Neural progenitor cell (in vitro differentiated cells): ENCODE measurements around the gene XPA. TPM values are rescaled to one million over a fixed set of nuclear protein-coding genes. Genes with fewer than 3 reads are reported as not detected.

Experiments
- DNase-seq: peaks from one replicate; pipeline ENCODE4 v3.0.0-alpha.2; 2016; ENCODE audit warnings: low spot score
- H2AFZ ChIP-seq: fragments of 200-600 bp; sonication (generic); replicated peaks from 2 replicates; pipeline ENCODE4 v1.6.1; 2016; ENCODE audit warnings: antibody characterized with exemption
- H3F3A ChIP-seq: fragments of 200-600 bp; sonication (generic); 2 replicates; pipeline ENCODE4 v1.6.1; 2016; ENCODE audit warnings: antibody characterized with exemption, low read depth
- H3K27ac ChIP-seq: fragments of 200-600 bp; sonication (generic); 2 replicates; pipeline ENCODE4 v1.5.1; 2016; ENCODE audit warnings: mild to moderate bottlenecking
- H3K27me3 ChIP-seq: fragments of 200-600 bp; sonication (generic); 2 replicates; pipeline ENCODE4 v1.6.1; 2016; ENCODE audit warnings: mild to moderate bottlenecking, moderate library complexity
- H3K36me3 ChIP-seq: fragments of 200-600 bp; sonication (generic); 2 replicates; pipeline ENCODE4 v1.5.1; 2016
- H3K4me1 ChIP-seq: fragments of 200-600 bp; sonication (generic); 2 replicates; pipeline ENCODE4 v1.6.1; 2016; ENCODE audit warnings: mixed run types
- H3K4me2 ChIP-seq: fragments of 200-600 bp; sonication (generic); 2 replicates; pipeline ENCODE4 v1.6.1; 2016
- H3K4me3 ChIP-seq: fragments of 200-600 bp; sonication (generic); 2 replicates; pipeline ENCODE4 v1.5.1; 2016
- H3K79me2 ChIP-seq: fragments of 200-600 bp; sonication (generic); 2 replicates; pipeline ENCODE4 v1.6.1; 2016; ENCODE audit warnings: low read depth
- H3K9ac ChIP-seq: fragments of 200-600 bp; sonication (generic); 2 replicates; pipeline ENCODE4 v1.6.1; 2016
- H3K9me3 ChIP-seq: fragments of 200-600 bp; sonication (generic); 2 replicates; pipeline ENCODE4 v1.5.1; 2016; ENCODE audit warnings: low read depth
- H4K20me1 ChIP-seq: fragments of 200-600 bp; sonication (generic); 2 replicates; pipeline ENCODE4 v1.6.1; 2016; ENCODE audit warnings: low read depth
- H3K27ac Mint-ChIP-seq: 3 replicates; pipeline ENCODE4 v1.8.0; 2021; ENCODE audit warnings: mixed read lengths
- H3K27me3 Mint-ChIP-seq: 2 replicates; pipeline ENCODE4 v1.8.0; 2022; ENCODE audit warnings: low read depth, mild to moderate bottlenecking, inconsistent platforms, moderate library complexity, mixed read lengths; ENCODE audit not compliant: insufficient read depth
- H3K36me3 Mint-ChIP-seq: 3 replicates; pipeline ENCODE4 v1.8.0; 2021; ENCODE audit warnings: mixed read lengths
- H3K4me1 Mint-ChIP-seq: 3 replicates; pipeline ENCODE4 v1.8.0; 2021; ENCODE audit warnings: mixed read lengths
- H3K4me3 Mint-ChIP-seq: 3 replicates; pipeline ENCODE4 v1.8.0; 2021; ENCODE audit warnings: mild to moderate bottlenecking, moderate library complexity, mixed read lengths
- H3K9me3 Mint-ChIP-seq: 3 replicates; pipeline ENCODE4 v1.8.0; 2020; ENCODE audit warnings: mixed read lengths
- CTCF ChIP-seq: fragments of 200-600 bp; sonication (generic); IDR thresholded peaks from 2 replicates; pipeline ENCODE4 v1.5.1; 2017; ENCODE audit warnings: antibody characterized with exemption, mild to moderate bottlenecking
- EZH2 ChIP-seq: fragments of 200-600 bp; sonication (generic); IDR thresholded peaks from 2 replicates; pipeline ENCODE4 v1.6.1; 2017; ENCODE audit warnings: antibody characterized with exemption, mild to moderate bottlenecking, moderate library complexity
- EZH2phosphoT487 ChIP-seq: fragments of 200-600 bp; sonication (generic); IDR thresholded peaks from 2 replicates; pipeline ENCODE4 v1.6.1; 2017; ENCODE audit warnings: antibody characterized with exemption
- total RNA-seq: library from RNA; depleted of rRNA; stranded (reverse); fragments of >200 nt; gene quantifications from 2 replicates; pipeline ENCODE4 v1.2.3, GENCODE V29; 2015; ENCODE audit warnings: low replicate concordance

Gene XPA
- total RNA-seq, 1 donor from 2014 or later, result 9.2 TPM

GRCh38 chr9:97737429-97737828 lies 40.3 kb upstream of the XPA start:
- Histone ChIP-seq H3K79me2 (no peaks in the 10 kb centered on the region), H3K4me2 (no peak overlapping the region), H3K4me3 (no peak overlapping the region), H4K20me1 (peaks cover 7% of the 10 kb centered on the region), H3F3A (peaks cover 22% of the 10 kb centered on the region), H3K9me3 (no peaks in the 10 kb centered on the region), H3K9ac (no peak overlapping the region), H3K27ac (no peak overlapping the region), H3K36me3 (no peaks in the 10 kb centered on the region), H2AFZ (peak overlapping the region; percentile 26), H3K4me1 (peaks cover 21% of the 10 kb centered on the region), H3K27me3 (peaks cover 37% of the 10 kb centered on the region)
- Mint-ChIP-seq H3K9me3 (peaks cover 4% of the 10 kb centered on the region), H3K4me3 (no peak overlapping the region), H3K27me3 (peaks cover 19% of the 10 kb centered on the region), H3K4me1 (peaks cover 17% of the 10 kb centered on the region), H3K36me3 (no peaks in the 10 kb centered on the region), H3K27ac (no peak overlapping the region)
- TF ChIP-seq EZH2 (no peak), CTCF (no peak), EZH2phosphoT487 (no peak)
- DNase-seq, result peak; percentile 26

- Histone ChIP-seq H3K4me3 (no peak overlapping the region), H3K9ac (no peak overlapping the region), H2AFZ (no peak overlapping the region), H3K27ac (no peak overlapping the region), H3K4me2 (no peak overlapping the region), H3F3A (peaks cover 12% of the 10 kb centered on the region), H3K9me3 (no peaks in the 10 kb centered on the region), H3K79me2 (no peaks in the 10 kb centered on the region), H3K27me3 (peaks cover 15% of the 10 kb centered on the region), H4K20me1 (no peaks in the 10 kb centered on the region), H3K36me3 (no peaks in the 10 kb centered on the region), H3K4me1 (peaks cover 13% of the 10 kb centered on the region)
- H3K4me1 Mint-ChIP-seq, result peaks cover 8% of the 10 kb centered on the region
- peaks cover 3% of the 10 kb centered on the region for H3K9me3 Mint-ChIP-seq
- no peak overlapping the region for H3K4me3 Mint-ChIP-seq
- no peak for DNase-seq
- H3K27me3 Mint-ChIP-seq, result peaks cover 10% of the 10 kb centered on the region
- TF ChIP-seq EZH2phosphoT487, result no peak
- no peak overlapping the region for H3K27ac Mint-ChIP-seq
- H3K36me3 Mint-ChIP-seq, result no peaks in the 10 kb centered on the region
These were observed 38.0 kb upstream of the XPA start for GRCh38 chr9:97735070-97735600.

- Histone ChIP-seq H3F3A (peaks cover 5% of the 10 kb centered on the region), H3K4me2 (no peak overlapping the region), H4K20me1 (no peaks in the 10 kb centered on the region), H3K4me3 (no peak overlapping the region), H3K27me3 (peaks cover 21% of the 10 kb centered on the region), H3K4me1 (peaks cover 7% of the 10 kb centered on the region), H3K36me3 (no peaks in the 10 kb centered on the region), H3K9ac (no peak overlapping the region), H3K79me2 (no peaks in the 10 kb centered on the region), H3K9me3 (no peaks in the 10 kb centered on the region), H2AFZ (no peak overlapping the region), H3K27ac (no peak overlapping the region)
- TF ChIP-seq EZH2 (no peak), EZH2phosphoT487 (no peak), CTCF (no peak)
- H3K4me3 Mint-ChIP-seq, result no peak overlapping the region
- no peaks in the 10 kb centered on the region for H3K27me3 Mint-ChIP-seq
- no peaks in the 10 kb centered on the region for H3K36me3 Mint-ChIP-seq
- DNase-seq, result no peak
- no peak overlapping the region for H3K27ac Mint-ChIP-seq
- peaks cover 3% of the 10 kb centered on the region for H3K9me3 Mint-ChIP-seq
- no peaks in the 10 kb centered on the region for H3K4me1 Mint-ChIP-seq
These were observed 29.6 kb upstream of the XPA start for GRCh38 chr9:97726716-97727115.

- Mint-ChIP-seq H3K36me3 (no peaks in the 10 kb centered on the region), H3K27me3 (no peaks in the 10 kb centered on the region), H3K9me3 (no peaks in the 10 kb centered on the region), H3K4me1 (no peaks in the 10 kb centered on the region), H3K27ac (no peak overlapping the region), H3K4me3 (no peak overlapping the region)
- no peak overlapping the region for H3K27ac ChIP-seq
- peaks cover 21% of the 10 kb centered on the region for H3K27me3 ChIP-seq
- no peaks in the 10 kb centered on the region for H3K9me3 ChIP-seq
- H3K4me3 ChIP-seq, result no peak overlapping the region
- no peaks in the 10 kb centered on the region for H3K36me3 ChIP-seq
- H3K79me2 ChIP-seq, result no peaks in the 10 kb centered on the region
- H2AFZ ChIP-seq, result no peak overlapping the region
- DNase-seq, result no peak
- TF ChIP-seq EZH2, result no peak
- no peak for TF ChIP-seq CTCF
- no peaks in the 10 kb centered on the region for H3F3A ChIP-seq
- H3K9ac ChIP-seq, result no peak overlapping the region
- H4K20me1 ChIP-seq, result no peaks in the 10 kb centered on the region
- no peaks in the 10 kb centered on the region for H3K4me1 ChIP-seq
- H3K4me2 ChIP-seq, result no peak overlapping the region
These were observed 26.7 kb upstream of the XPA start for GRCh38 chr9:97723819-97724218.
